Fibroblast of the aortic adventitia (primary cell): Measurements from ENCODE around the gene FH. TPM values are rescaled to one million over a fixed set of nuclear protein-coding genes. Genes with fewer than 3 reads are reported as not detected.

Experiments used
- DNase-seq: peaks from one replicate; pipeline ENCODE4 v3.0.0-alpha.2; 2010; ENCODE audit warnings: low read depth
- H3K4me3 ChIP-seq: 2 replicates; pipeline ENCODE4 v1.5.1; 2011; ENCODE audit warnings: low read depth, mild to moderate bottlenecking, control low read depth, low read length, moderate library complexity
- CTCF ChIP-seq: IDR thresholded peaks from 2 replicates; pipeline ENCODE4 v1.5.1; 2011; ENCODE audit warnings: mild to moderate bottlenecking, low read length, control low read depth, inconsistent platforms; ENCODE audit not compliant: insufficient read depth
- total RNA-seq: library from RNA; depleted of rRNA; stranded (reverse); fragments of >200 nt; gene quantifications from 2 replicates; pipeline ENCODE4 v1.2.3, GENCODE V29; 2012; ENCODE audit warnings: low replicate concordance

Gene FH
- total RNA-seq, 1 donor, result 99.7 TPM

- H3K4me3 ChIP-seq, result no peak overlapping the region
- TF ChIP-seq CTCF, result no peak
- no peak for DNase-seq
Measured at GRCh38 chr1:241503444-241503843, 16.1 kb downstream of the FH start.

- peak; percentile 74 for DNase-seq
- no peak overlapping the region for H3K4me3 ChIP-seq
- TF ChIP-seq CTCF, result peak; percentile 62
Measured at GRCh38 chr1:241499910-241500309, 19.6 kb downstream of the FH start.

- TF ChIP-seq CTCF, result no peak
- no peak for DNase-seq
- H3K4me3 ChIP-seq, result no peak overlapping the region
Measured at GRCh38 chr1:241495741-241496140, 23.8 kb downstream of the FH start.

GRCh38 chr1:241488739-241489138 is 30.8 kb downstream of the FH start:
- TF ChIP-seq CTCF, result no peak
- no peak for DNase-seq
- no peak overlapping the region for H3K4me3 ChIP-seq

GRCh38 chr1:241485554-241485992 is 34.0 kb downstream of the FH start:
- peak; percentile 30 for TF ChIP-seq CTCF
- DNase-seq, result peak; percentile 24
- no peak overlapping the region for H3K4me3 ChIP-seq

- H3K4me3 ChIP-seq, result no peak overlapping the region
- no peak for DNase-seq
- no peak for TF ChIP-seq CTCF
Measured at GRCh38 chr1:241485145-241485544, 34.4 kb downstream of the FH start.

GRCh38 chr1:241482761-241483250 is 36.7 kb downstream of the FH start:
- no peak overlapping the region for H3K4me3 ChIP-seq
- no peak for TF ChIP-seq CTCF

More at GRCh38 chr1:241482761-241483250, 36.7 kb downstream of the FH start:
- DNase-seq, result peak; percentile 63
